ENCODE results near the gene TTC29.

GRCh38 chr4:146857298-146857697 is 88.4 kb downstream of the TTC29 start:
- TF ChIP-seq FOXM1 (IDR thresholded peaks at IDR 0.05; ENCODE audit: low read depth) (no peak), USF2 (IDR thresholded peaks at IDR 0.05; ENCODE audit: borderline replicate concordance, low read depth, low read length) (no peak), CTCF (IDR thresholded peaks at IDR 0.05) (no peak), EZH2phosphoT487 (IDR thresholded peaks at IDR 0.05; ENCODE audit: borderline replicate concordance, low read depth) (no peak), NRF1 (IDR thresholded peaks at IDR 0.05; ENCODE audit: low read depth, low read length) (no peak), TCF12 (IDR thresholded peaks at IDR 0.05) (no peak), MXI1 (IDR thresholded peaks at IDR 0.05; ENCODE audit: low read depth, low read length) (no peak), EP300 (IDR thresholded peaks at IDR 0.05; ENCODE audit: borderline replicate concordance in 1 of 2, low read depth in 1 of 2, low read length in 1 of 2) (no peak)

All from SK-N-SH (cell line).